ENCODE measurements around the gene LASP1. TPM values are rescaled to one million over a fixed set of nuclear protein-coding genes. Genes with fewer than 3 reads are reported as not detected.

The LASP1 gene
- polyA plus RNA-seq, 1 donor from 2014 or later: 44.5 TPM

GRCh38 chr17:38861399-38861843 is 8.4 kb upstream of the LASP1 start:
- peak overlapping the region in 1 of 3 donors; percentile 62 for H3K27ac Mint-ChIP-seq
- no peaks in the 10 kb centered on the region for H3K27me3 Mint-ChIP-seq
- H3K36me3 Mint-ChIP-seq: peaks cover 4% of the 10 kb centered on the region
- no peaks in the 10 kb centered on the region for H3K9me3 Mint-ChIP-seq
- H3K4me3 Mint-ChIP-seq: peak overlapping the region in 1 of 4 donors; percentile 32
- H3K4me1 Mint-ChIP-seq: peaks cover 9 to 23% (median 14%) of the 10 kb centered on the region in 3 donors

- Mint-ChIP-seq H3K4me1 (peaks cover 18 to 32% (median 32%) of the 10 kb centered on the region in 3 donors), H3K4me3 (peak overlapping the region in 1 of 4 donors; percentile 52), H3K27me3 (no peaks in the 10 kb centered on the region), H3K36me3 (peaks cover 3% of the 10 kb centered on the region), H3K27ac (peak overlapping the region; percentile 14 to 89 (median 53)), H3K9me3 (no peaks in the 10 kb centered on the region)
Observed at GRCh38 chr17:38864636-38865398, 5.0 kb upstream of the LASP1 start.

- no peaks in the 10 kb centered on the region for H3K27me3 Mint-ChIP-seq
- H3K27ac Mint-ChIP-seq: peak overlapping the region; percentile 99 to 100 (median 100)
- H3K36me3 Mint-ChIP-seq: peaks cover 3% of the 10 kb centered on the region
- H3K4me3 Mint-ChIP-seq: peak overlapping the region; percentile 97 to 99 (median 98)
- peaks cover 31 to 45% (median 42%) of the 10 kb centered on the region in 3 donors for H3K4me1 Mint-ChIP-seq
- no peaks in the 10 kb centered on the region for H3K9me3 Mint-ChIP-seq
Observed at GRCh38 chr17:38867179-38867967, 2.5 kb upstream of the LASP1 start.

GRCh38 chr17:38867968-38868816 is 1.7 kb upstream of the LASP1 start:
- Mint-ChIP-seq H3K4me3 (peak overlapping the region; percentile 97 to 99 (median 98)), H3K27me3 (no peaks in the 10 kb centered on the region), H3K9me3 (no peaks in the 10 kb centered on the region), H3K4me1 (peaks cover 33 to 44% (median 43%) of the 10 kb centered on the region in 3 donors), H3K27ac (peak overlapping the region; percentile 99 to 100 (median 100)), H3K36me3 (peaks cover 6% of the 10 kb centered on the region)

- Mint-ChIP-seq H3K36me3 (peaks cover 6% of the 10 kb centered on the region), H3K4me1 (peaks cover 30 to 46% (median 43%) of the 10 kb centered on the region in 3 donors), H3K27ac (peak overlapping the region; percentile 99 to 100 (median 100)), H3K27me3 (no peaks in the 10 kb centered on the region), H3K4me3 (peak overlapping the region; percentile 97 to 99 (median 98)), H3K9me3 (no peaks in the 10 kb centered on the region)
Observed at GRCh38 chr17:38868817-38869525, 887 bp upstream of the LASP1 start.

GRCh38 chr17:38870259-38871165 is 654 bp downstream of the LASP1 start:
- Mint-ChIP-seq H3K9me3 (no peaks in the 10 kb centered on the region), H3K27me3 (no peaks in the 10 kb centered on the region), H3K36me3 (peaks cover 5% of the 10 kb centered on the region), H3K27ac (peak overlapping the region; percentile 96 to 100 (median 99)), H3K4me3 (peak overlapping the region; percentile 97 to 99 (median 98)), H3K4me1 (peaks cover 38 to 54% (median 45%) of the 10 kb centered on the region in 3 donors)

GRCh38 chr17:38871247-38872015 is 1.6 kb downstream of the LASP1 start:
- Mint-ChIP-seq H3K4me3 (peak overlapping the region; percentile 92 to 99 (median 98)), H3K36me3 (peaks cover 4% of the 10 kb centered on the region), H3K27ac (peak overlapping the region; percentile 90 to 100 (median 99)), H3K27me3 (no peaks in the 10 kb centered on the region), H3K9me3 (no peaks in the 10 kb centered on the region), H3K4me1 (peaks cover 40 to 52% (median 47%) of the 10 kb centered on the region in 3 donors)

- Mint-ChIP-seq H3K4me1 (peaks cover 40 to 58% (median 49%) of the 10 kb centered on the region in 3 donors), H3K27ac (peak overlapping the region; percentile 90 to 100 (median 99)), H3K36me3 (peaks cover 4% of the 10 kb centered on the region), H3K4me3 (peak overlapping the region; percentile 92 to 99 (median 98)), H3K27me3 (no peaks in the 10 kb centered on the region), H3K9me3 (no peaks in the 10 kb centered on the region)
Observed at GRCh38 chr17:38872027-38872511, 2.2 kb downstream of the LASP1 start.

- Mint-ChIP-seq H3K9me3 (no peaks in the 10 kb centered on the region), H3K27me3 (no peaks in the 10 kb centered on the region), H3K4me3 (peak overlapping the region in 3 of 4 donors; percentile 75 to 99 (median 92)), H3K4me1 (peaks cover 38 to 57% (median 49%) of the 10 kb centered on the region in 3 donors), H3K27ac (peak overlapping the region; percentile 90 to 100 (median 99)), H3K36me3 (peaks cover 3% of the 10 kb centered on the region)
Observed at GRCh38 chr17:38872671-38873385, 3.0 kb downstream of the LASP1 start.

GRCh38 chr17:38873640-38874380 is 4.0 kb downstream of the LASP1 start:
- Mint-ChIP-seq H3K27ac (peak overlapping the region; percentile 33 to 100 (median 99)), H3K36me3 (peaks cover 3% of the 10 kb centered on the region), H3K27me3 (no peaks in the 10 kb centered on the region), H3K9me3 (no peaks in the 10 kb centered on the region), H3K4me1 (peaks cover 42 to 57% (median 49%) of the 10 kb centered on the region in 3 donors), H3K4me3 (peak overlapping the region in 3 of 4 donors; percentile 51 to 99 (median 73))
